Stimulated activated CD8-positive, alpha-beta memory T cell treated with anti-CD3 and anti-CD28 coated beads, Interleukin-4, amount 100 ng/mL, for 24 hours (primary cell): Measurements from ENCODE around the gene PROC.
A peak's percentile ranks its signal among the peaks of the same experiment; 100 is the strongest.
"Not testable (repeated sequence)": the region's sequence is repeated elsewhere in the genome, so short reads cannot be mapped to it uniquely, and the experiment has no call there.

ENCODE experiments used
- DNase-seq: peaks from one replicate; pipeline ENCODE4 v3.0.0-alpha.2; 2020; ENCODE audit warnings: low read depth

The PROC gene

GRCh38 chr2:127397568-127398238, 20.5 kb upstream of the PROC start:
- DNase-seq, result no peak

- no peak for DNase-seq
These were observed 20.0 kb upstream of the PROC start for GRCh38 chr2:127398239-127398590.

GRCh38 chr2:127400533-127400896, 17.7 kb upstream of the PROC start:
- no peak for DNase-seq

- no peak for DNase-seq
These were observed 17.1 kb upstream of the PROC start for GRCh38 chr2:127400897-127401756.

GRCh38 chr2:127401757-127402695, 16.2 kb upstream of the PROC start:
- no peak for DNase-seq

- DNase-seq, result no peak
These were observed 14.8 kb upstream of the PROC start for GRCh38 chr2:127403460-127403859.

GRCh38 chr2:127404466-127405254, 13.6 kb upstream of the PROC start:
- no peak for DNase-seq

GRCh38 chr2:127405255-127405610, 13.0 kb upstream of the PROC start:
- no peak for DNase-seq

GRCh38 chr2:127406454-127406853, 11.8 kb upstream of the PROC start:
- no peak for DNase-seq

GRCh38 chr2:127407091-127407490, 11.1 kb upstream of the PROC start:
- DNase-seq, result no peak

- DNase-seq, result no peak
These were observed 10.6 kb upstream of the PROC start for GRCh38 chr2:127407661-127408003.

- DNase-seq, result peak; percentile 87
These were observed 10.0 kb upstream of the PROC start for GRCh38 chr2:127408004-127408806.

GRCh38 chr2:127408807-127409099, 9.5 kb upstream of the PROC start:
- no peak for DNase-seq

GRCh38 chr2:127409716-127410115, 8.5 kb upstream of the PROC start:
- not testable (repeated sequence) for DNase-seq

GRCh38 chr2:127410871-127411652, 7.2 kb upstream of the PROC start:
- DNase-seq, result no peak

- DNase-seq, result no peak
These were observed 6.4 kb upstream of the PROC start for GRCh38 chr2:127411653-127412369.

- no peak for DNase-seq
These were observed 5.0 kb upstream of the PROC start for GRCh38 chr2:127413200-127413599.

GRCh38 chr2:127413782-127414637, 4.2 kb upstream of the PROC start:
- no peak for DNase-seq
